ENCODE data around the gene CYP4F8.

DNA sequence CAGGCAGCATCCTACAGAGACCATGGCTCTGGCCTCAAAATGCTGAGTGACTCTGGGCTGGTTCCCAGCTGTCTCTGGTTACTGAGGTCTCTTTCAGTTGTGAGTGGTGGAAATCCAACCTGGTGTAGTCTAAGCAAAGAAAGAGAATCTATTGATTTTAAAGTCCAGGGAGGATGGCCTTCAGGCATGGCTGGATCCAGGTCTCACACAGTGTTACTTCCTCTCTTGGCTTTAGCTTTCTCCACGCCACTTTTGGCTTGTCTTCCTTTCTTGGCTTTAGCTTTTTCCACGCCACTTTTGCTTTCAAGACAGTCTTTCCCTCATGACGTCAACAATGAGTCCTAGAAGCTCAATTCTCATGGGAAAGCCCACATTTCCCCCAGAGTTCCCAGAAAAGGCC lies 29.8 kb downstream of the CYP4F8 start:
- TF ChIP-seq EZH2 (IDR thresholded peaks at IDR 0.05; ENCODE audit: insufficient read depth, poor library complexity, severe bottlenecking) (no peak), EZH2phosphoT487 (IDR thresholded peaks at IDR 0.05; ENCODE audit: insufficient read depth, low read depth) (no peak)
